Measurements from ENCODE around the gene KRT85. TPM values are rescaled to one million over a fixed set of nuclear protein-coding genes. Genes with fewer than 3 reads are reported as not detected.

Gene KRT85
- total and polyA plus RNA-seq, 8 donors = 0.14 to 0.26 TPM; not detected in 6

DNA sequence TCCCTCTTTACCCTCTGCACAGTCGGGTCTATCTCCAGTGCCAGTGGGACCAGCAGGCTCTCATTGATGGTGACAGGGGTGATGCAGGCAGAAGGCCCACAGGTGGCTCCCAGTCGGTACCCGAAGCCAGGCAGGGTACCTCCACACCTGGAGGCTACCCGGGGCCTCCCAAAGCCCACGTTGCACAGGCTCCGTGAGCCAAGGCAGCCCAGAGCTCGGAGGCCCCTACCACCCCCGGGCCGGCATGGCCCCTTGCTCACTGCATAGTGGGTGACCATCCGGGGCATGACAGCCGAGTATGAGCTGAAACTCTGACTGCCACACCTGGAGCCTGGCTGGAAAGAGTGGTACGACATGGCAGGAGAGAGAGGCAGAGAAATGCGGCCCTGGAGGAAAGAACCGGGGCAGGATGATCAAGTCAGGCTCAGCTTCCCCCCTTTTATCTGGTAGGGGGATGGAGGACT is 38.7 kb upstream of the KRT85 start, which contains the start of gene KRT82:
Gene KRT82, minus strand, starts transcription at position 414 of the 464 bp plus-strand sequence. Its CDS starts 58 bp downstream, at position 356.
- TF ChIP-seq, protein P1, sequence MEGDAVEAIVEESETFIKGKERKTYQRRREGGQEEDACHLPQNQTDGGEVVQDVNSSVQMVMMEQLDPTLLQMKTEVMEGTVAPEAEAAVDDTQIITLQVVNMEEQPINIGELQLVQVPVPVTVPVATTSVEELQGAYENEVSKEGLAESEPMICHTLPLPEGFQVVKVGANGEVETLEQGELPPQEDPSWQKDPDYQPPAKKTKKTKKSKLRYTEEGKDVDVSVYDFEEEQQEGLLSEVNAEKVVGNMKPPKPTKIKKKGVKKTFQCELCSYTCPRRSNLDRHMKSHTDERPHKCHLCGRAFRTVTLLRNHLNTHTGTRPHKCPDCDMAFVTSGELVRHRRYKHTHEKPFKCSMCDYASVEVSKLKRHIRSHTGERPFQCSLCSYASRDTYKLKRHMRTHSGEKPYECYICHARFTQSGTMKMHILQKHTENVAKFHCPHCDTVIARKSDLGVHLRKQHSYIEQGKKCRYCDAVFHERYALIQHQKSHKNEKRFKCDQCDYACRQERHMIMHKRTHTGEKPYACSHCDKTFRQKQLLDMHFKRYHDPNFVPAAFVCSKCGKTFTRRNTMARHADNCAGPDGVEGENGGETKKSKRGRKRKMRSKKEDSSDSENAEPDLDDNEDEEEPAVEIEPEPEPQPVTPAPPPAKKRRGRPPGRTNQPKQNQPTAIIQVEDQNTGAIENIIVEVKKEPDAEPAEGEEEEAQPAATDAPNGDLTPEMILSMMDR (IDR thresholded peaks at IDR 0.05) = no peak
- no peaks in the 10 kb centered on the region for H3K36me3 ChIP-seq
- no peak within 1 kb of the TSS for H3K4me3 ChIP-seq
- ATAC-seq = no peak
- H3K9me3 ChIP-seq = no peaks in the 10 kb centered on the region
- H3K27me3 ChIP-seq = peaks cover 0 to 18% of the 10 kb centered on the region in 2 donors
- intact Hi-C loops (cut with DNase I) = no loop called here
- no peak within 1 kb of the TSS for H3K27ac ChIP-seq
- DNase-seq = peak in 1 of 4 donors; percentile 58
- no peaks in the 10 kb centered on the region for H3K4me1 ChIP-seq

DNA sequence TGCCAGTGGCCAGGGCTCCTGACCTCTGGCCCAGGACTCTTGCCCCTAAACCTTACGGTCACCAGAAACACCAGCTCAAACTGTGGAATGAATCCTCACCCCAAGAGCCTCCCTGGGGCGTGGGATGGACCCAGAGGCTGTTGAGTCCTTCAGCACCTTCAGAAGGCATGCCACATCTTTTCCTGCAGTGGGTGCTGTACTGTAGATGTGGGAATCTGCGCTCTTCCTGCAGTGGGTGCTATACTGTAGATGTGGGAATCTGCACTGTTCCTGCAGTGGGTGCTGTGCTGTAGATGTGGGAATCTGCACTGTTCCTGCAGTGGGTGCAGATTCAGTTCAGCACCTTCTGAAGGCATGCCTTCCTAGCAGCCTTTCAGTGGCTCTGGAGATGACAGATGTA is 37.7 kb upstream of the KRT85 start:
- Histone ChIP-seq H3K4me1 (no peaks in the 10 kb centered on the region), H3K9me3 (no peaks in the 10 kb centered on the region), H3K27me3 (peaks cover 0 to 22% of the 10 kb centered on the region in 2 donors), H3K36me3 (no peaks in the 10 kb centered on the region), H3K4me3 (no peak overlapping the region), H3K27ac (no peak overlapping the region)
- DNase-seq (no peak), ATAC-seq (no peak)
- TF ChIP-seq, protein P1 (IDR thresholded peaks at IDR 0.05) = no peak
- intact Hi-C loops (cut with DNase I) = no loop called here

DNA sequence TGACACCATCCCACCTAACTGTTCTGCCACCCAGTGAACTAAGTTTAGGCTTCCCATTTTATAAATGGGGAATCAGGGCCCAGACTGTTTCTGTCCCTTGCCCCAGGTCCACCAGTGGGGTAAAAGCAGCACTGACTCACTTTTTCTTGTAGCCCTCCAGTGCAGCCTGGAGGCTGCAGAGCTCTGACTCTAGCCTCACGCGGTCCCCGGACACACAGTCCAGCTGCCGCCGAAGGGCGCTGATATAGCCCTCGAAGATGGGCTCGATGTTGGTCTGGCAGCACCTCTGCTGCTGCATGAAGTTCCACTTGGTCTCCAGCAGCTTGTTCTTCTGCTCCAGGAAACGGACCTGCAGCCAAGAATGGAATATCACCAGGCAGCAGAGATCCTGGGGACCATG is 36.3 kb upstream of the KRT85 start:
- DNase-seq (peak in 1 of 4 donors; percentile 68), ATAC-seq (no peak)
- H3K9me3 ChIP-seq = no peaks in the 10 kb centered on the region

DNA sequence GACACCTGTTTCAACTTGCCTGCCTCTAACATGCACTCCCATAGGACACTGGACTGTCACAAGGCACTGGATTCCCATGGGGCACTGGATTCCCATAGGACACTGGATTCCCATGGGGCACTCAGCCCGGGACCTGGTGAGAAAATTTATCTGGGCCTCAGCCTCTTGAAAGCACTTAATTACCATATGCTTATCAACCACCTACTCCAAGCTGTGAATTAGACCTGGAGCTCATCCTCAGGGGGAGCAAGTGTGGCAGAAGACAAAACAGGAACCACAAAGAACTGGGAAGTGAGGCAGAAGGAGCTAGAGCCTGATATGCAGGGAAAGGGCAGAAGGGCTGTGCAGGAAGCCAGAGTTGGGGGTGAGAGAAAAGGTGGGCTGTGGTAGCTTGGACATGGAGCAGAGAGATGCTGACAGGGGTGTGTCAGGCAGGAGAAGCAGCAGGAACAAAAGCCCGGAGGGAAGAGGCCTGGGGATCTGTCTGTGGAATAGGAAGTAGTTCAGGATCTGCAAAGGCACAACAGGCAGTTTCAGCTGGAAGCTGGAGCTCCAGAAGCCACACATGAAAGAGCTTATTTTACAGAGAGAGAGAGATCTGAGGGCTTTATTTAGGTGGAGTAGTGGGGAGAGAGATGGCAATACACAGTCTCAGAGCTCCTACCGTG is 35.7 kb upstream of the KRT85 start:
- DNase-seq = no peak
- ATAC-seq = no peak
- H3K4me3 ChIP-seq = no peak overlapping the region
- no peaks in the 10 kb centered on the region for H3K4me1 ChIP-seq
- no peaks in the 10 kb centered on the region for H3K9me3 ChIP-seq
- TF ChIP-seq, protein P1 (IDR thresholded peaks at IDR 0.05) = no peak
- peaks cover 0 to 37% of the 10 kb centered on the region in 2 donors for H3K27me3 ChIP-seq
- no peak overlapping the region for H3K27ac ChIP-seq
- intact Hi-C loops (cut with DNase I) = no loop called here
- H3K36me3 ChIP-seq = no peaks in the 10 kb centered on the region

More for the DNA sequence above, 36.3 kb upstream of the KRT85 start:
- intact Hi-C loops (cut with DNase I) = no loop called here
- TF ChIP-seq, protein P1 (IDR thresholded peaks at IDR 0.05) = no peak
- H3K4me1 ChIP-seq = no peaks in the 10 kb centered on the region
- peaks cover 0 to 36% of the 10 kb centered on the region in 2 donors for H3K27me3 ChIP-seq
- no peak overlapping the region for H3K4me3 ChIP-seq
- H3K27ac ChIP-seq = no peak overlapping the region
- no peaks in the 10 kb centered on the region for H3K36me3 ChIP-seq

DNA sequence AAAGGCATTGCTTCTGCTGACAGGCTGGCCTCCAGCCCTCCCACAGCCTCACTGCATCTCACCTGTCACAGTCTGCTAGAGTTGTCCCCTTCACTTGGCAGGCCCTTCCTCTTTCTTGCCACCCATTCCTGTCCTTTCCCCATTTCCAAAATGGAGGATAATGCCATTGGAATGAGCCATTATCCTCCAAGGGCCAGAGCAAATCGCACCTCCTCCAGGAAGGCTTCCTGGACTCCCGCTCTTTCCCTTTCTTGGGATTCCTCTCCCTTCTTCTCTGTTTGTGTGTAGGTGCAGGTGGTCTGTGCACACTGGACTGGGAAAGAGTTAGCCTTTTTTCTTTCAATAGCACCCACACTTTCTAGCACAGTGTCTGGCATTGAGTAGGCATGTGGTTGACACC is 35.1 kb upstream of the KRT85 start:
- Histone ChIP-seq H3K27ac (no peak overlapping the region), H3K9me3 (no peaks in the 10 kb centered on the region), H3K4me1 (no peaks in the 10 kb centered on the region), H3K36me3 (no peaks in the 10 kb centered on the region), H3K4me3 (no peak overlapping the region), H3K27me3 (peaks cover 0 to 31% of the 10 kb centered on the region in 2 donors)
- DNase-seq = no peak
- no peak for ATAC-seq
- TF ChIP-seq, protein P1 (IDR thresholded peaks at IDR 0.05) = no peak
- intact Hi-C loops (cut with DNase I) = no loop called here

All from left lung (tissue), 10 donors.